Stomach smooth muscle (tissue), 2 donors: Measurements from ENCODE around the gene RFX7.
"Not testable (repeated sequence)": the region's sequence is repeated elsewhere in the genome, so short reads cannot be mapped to it uniquely, and the experiment has no call there.

Source experiments
- H3K27ac ChIP-seq: one replicate; pipeline ENCODE4 v1.7.0; 2013; ENCODE audit warnings: mild to moderate bottlenecking, low read length, inconsistent platforms
- H3K27me3 ChIP-seq, 2 donors: one replicate each; pipeline ENCODE4 v1.7.0; 2013; ENCODE audit warnings: low read length in 2 of 2; ENCODE audit not compliant: insufficient read depth in 2 of 2, control insufficient read depth in 1 of 2
- H3K36me3 ChIP-seq, 2 donors: one replicate each; pipeline ENCODE4 v1.7.0; 2013; ENCODE audit warnings: low read length in 2 of 2; ENCODE audit not compliant: control insufficient read depth in 2 of 2, insufficient read depth in 2 of 2
- H3K4me1 ChIP-seq: one replicate; pipeline ENCODE4 v1.7.0; 2013; ENCODE audit warnings: low read length; ENCODE audit not compliant: control insufficient read depth, insufficient read depth
- H3K4me3 ChIP-seq, 2 donors: one replicate each; pipeline ENCODE4 v1.7.0; 2013; ENCODE audit warnings: low read length in 2 of 2
- H3K9ac ChIP-seq, 2 donors: one replicate each; pipeline ENCODE4 v1.7.0; 2013; ENCODE audit warnings: low read length in 2 of 2, mild to moderate bottlenecking in 1 of 2
- H3K9me3 ChIP-seq, 2 donors: one replicate each; pipeline ENCODE4 v1.7.0; 2013; ENCODE audit warnings: low read length in 2 of 2; ENCODE audit not compliant: control insufficient read depth in 2 of 2
- donor health status: healthy.
- donor health status: Pancreatic carcinoma.

RFX7 gene

DNA sequence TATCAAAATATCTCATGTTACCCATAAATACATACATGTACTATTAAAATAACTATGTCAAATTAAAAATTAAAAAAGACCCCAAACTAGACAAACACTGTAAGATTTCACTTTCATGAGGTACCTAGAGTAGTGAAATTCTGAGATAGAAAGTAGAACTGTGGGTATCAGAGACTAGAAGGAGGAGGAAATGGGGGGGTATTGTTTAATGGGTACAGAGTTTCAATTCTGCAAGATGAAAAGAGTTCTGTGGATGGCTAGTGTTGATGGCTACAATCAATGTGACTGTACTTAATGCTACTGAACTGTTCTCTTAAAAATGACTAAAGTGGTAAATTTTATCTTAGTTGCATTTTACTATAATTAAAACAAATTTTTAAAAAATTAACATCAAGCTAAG lies 36.6 kb downstream of the RFX7 start:
- Histone ChIP-seq H3K9me3 (no peaks in the 10 kb centered on the region), H3K9ac (no peak overlapping the region), H3K36me3 (no peaks in the 10 kb centered on the region), H3K4me1 (peaks cover 4% of the 10 kb centered on the region), H3K27me3 (no peaks in the 10 kb centered on the region), H3K4me3 (no peak overlapping the region), H3K27ac (no peak overlapping the region)

GRCh38 chr15:56205061-56205876 lies 38.4 kb downstream of the RFX7 start:
- Histone ChIP-seq H3K4me3 (no peak overlapping the region), H3K36me3 (no peaks in the 10 kb centered on the region), H3K9ac (no peak overlapping the region), H3K9me3 (no peaks in the 10 kb centered on the region), H3K27ac (no peak overlapping the region), H3K27me3 (no peaks in the 10 kb centered on the region), H3K4me1 (peaks cover 4% of the 10 kb centered on the region)

GRCh38 chr15:56203312-56203922 lies 40.3 kb downstream of the RFX7 start:
- H3K36me3 ChIP-seq, H3K4me1 ChIP-seq, H3K4me3 ChIP-seq, H3K9ac ChIP-seq, H3K27ac ChIP-seq, H3K9me3 ChIP-seq, H3K27me3 ChIP-seq: not testable (repeated sequence)

DNA sequence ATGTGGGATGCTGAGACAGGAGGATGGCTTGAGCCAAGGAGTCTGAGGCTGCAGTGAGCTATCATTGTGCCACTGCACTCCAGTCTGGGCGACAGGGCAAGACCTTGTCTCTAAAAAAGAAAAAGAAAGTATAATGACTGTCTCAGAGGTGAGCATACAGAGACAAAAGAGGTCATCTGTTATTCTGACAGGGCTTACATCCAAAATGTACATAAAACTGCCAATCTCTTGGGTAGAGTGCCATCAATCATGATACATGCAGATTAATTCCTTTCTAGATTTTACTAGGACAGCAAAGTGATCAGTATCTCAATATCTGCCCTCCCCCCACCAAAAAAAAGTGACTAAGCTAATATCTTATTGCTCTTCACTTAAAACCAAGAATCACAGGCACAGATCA lies 41.0 kb downstream of the RFX7 start:
- Histone ChIP-seq H3K36me3 (no peaks in the 10 kb centered on the region), H3K4me1 (no peaks in the 10 kb centered on the region), H3K27ac (no peak overlapping the region), H3K27me3 (no peaks in the 10 kb centered on the region), H3K9me3 (no peaks in the 10 kb centered on the region), H3K9ac (no peak overlapping the region), H3K4me3 (no peak overlapping the region)

DNA sequence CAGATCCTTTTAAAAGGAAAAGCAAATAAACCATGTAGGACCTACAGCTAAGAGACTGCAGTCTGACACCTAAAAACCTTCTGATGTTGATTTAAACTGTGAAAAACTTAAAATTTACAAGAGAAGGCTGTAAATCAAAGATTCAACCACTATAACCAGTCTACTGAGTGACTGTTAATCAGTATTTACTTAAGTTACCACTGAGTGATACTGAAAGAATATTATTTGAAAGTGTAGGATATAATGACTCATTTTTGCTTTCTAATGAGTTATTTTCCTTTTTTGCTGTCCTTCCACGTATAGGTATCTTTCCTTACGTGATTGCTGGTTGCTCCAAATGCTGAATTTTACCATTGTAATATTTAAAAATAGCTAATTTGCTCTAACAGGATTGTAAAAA lies 44.6 kb downstream of the RFX7 start:
- Histone ChIP-seq H3K4me3 (no peak overlapping the region), H3K27ac (no peak overlapping the region), H3K27me3 (no peaks in the 10 kb centered on the region), H3K36me3 (no peaks in the 10 kb centered on the region), H3K9me3 (no peaks in the 10 kb centered on the region), H3K9ac (no peak overlapping the region), H3K4me1 (no peaks in the 10 kb centered on the region)

DNA sequence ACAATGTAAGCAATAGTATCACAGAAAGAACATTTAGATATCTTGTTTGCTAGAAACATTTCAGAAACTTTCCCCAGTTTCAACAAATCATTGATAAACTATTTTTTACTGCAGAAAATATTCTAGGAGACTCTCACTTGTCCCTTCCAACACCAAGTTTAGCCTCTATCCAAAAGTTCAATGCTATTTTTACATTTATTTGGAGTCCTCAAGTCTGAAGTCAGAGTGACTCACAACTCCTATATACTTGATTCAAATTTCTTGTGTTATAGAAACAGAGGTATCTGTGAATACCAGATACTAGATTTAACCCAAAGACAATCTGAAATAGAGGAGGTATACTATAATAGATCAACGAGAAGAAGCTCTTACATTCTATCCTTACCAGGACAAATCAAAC lies 49.6 kb downstream of the RFX7 start:
- Histone ChIP-seq H3K4me1 (no peaks in the 10 kb centered on the region), H3K9ac (no peak overlapping the region), H3K4me3 (no peak overlapping the region), H3K27ac (no peak overlapping the region), H3K9me3 (no peaks in the 10 kb centered on the region), H3K27me3 (no peaks in the 10 kb centered on the region), H3K36me3 (no peaks in the 10 kb centered on the region)

DNA sequence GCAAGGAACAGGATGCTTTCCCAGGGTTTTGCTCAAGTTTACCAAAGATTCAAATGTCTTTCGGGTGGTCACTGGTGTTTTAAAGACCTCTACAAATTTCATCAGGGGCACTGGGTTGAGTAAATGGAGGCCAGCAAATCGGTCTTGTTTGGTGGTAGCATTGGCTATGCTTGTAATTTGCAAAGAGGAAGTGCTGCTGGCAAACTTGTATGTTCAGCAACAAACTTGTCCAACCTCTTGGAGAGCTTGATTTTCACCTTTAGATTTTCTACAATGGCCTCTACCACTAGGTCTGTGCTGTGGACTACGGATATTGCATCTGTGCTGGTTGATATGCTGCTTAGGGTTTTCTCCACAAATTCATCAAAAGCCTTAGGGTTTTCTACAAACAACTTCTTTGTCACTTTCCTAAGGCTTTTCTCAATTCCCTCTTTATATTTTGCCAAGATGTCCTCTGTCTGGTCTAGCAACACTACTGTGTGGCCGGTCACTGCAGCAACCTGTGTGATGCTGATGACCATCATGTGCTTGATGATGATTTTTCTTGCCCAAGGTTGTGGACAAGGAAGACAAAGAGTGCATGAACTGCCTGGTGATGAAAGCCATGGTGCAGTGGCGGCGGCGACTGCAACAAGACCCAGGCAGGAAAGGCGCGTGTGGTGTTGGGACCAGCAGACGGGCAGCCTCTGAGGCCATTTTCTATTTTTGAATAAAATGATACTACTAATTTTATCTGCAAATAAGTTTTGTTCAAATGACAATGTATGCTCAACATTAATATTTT lies 50.8 kb downstream of the RFX7 start:
- Histone ChIP-seq H3K9ac (no peak overlapping the region), H3K4me3 (no peak overlapping the region), H3K27me3 (no peaks in the 10 kb centered on the region), H3K9me3 (no peaks in the 10 kb centered on the region), H3K4me1 (no peaks in the 10 kb centered on the region), H3K36me3 (no peaks in the 10 kb centered on the region), H3K27ac (no peak overlapping the region)

DNA sequence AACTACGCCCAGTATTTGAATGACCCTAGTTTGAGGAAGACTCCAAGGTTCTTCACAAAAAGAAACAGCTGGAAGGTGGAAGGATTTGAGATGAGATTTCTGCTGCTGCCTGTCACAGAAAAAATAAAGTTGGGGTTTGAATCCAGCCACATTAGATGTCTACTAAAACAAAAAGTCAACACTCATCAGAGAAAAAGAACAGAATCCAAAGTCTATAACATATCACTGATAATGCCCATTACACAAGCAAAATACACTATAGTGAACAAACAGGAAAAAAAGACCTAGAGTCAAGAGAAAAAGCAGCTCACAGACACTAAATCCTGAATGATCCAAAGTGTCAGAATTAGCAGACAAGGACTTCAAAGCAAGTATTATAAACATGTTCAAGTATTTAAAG lies 56.0 kb downstream of the RFX7 start:
- no peak overlapping the region for H3K4me3 ChIP-seq
- H3K9me3 ChIP-seq: no peaks in the 10 kb centered on the region
- H3K9ac ChIP-seq: no peak overlapping the region
- H3K27ac ChIP-seq: no peak overlapping the region
- H3K27me3 ChIP-seq: no peaks in the 10 kb centered on the region
- no peaks in the 10 kb centered on the region for H3K4me1 ChIP-seq
- H3K36me3 ChIP-seq: no peaks in the 10 kb centered on the region

DNA sequence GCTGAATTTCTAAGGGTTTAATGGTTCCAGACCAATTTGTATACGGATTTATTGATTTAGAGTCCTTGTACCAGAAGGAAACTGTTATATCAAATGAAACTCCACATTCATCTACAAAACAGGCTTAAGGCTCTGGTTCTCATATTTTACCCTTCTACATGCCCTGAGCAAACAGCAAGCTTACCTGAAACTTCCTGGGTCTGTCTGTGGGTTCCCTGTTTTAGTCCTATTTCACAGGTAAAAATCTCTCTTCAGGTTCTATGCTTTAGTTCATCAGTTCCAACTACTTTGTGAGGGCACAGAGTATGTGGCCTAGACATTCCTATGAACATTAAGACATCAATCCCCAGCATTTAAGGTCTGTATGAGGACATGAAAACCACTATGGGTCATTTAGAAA lies 57.7 kb downstream of the RFX7 start:
- no peak overlapping the region for H3K4me3 ChIP-seq
- H3K9me3 ChIP-seq: no peaks in the 10 kb centered on the region
- no peak overlapping the region for H3K9ac ChIP-seq
- H3K27ac ChIP-seq: no peak overlapping the region
- no peaks in the 10 kb centered on the region for H3K36me3 ChIP-seq
- H3K4me1 ChIP-seq: no peaks in the 10 kb centered on the region
- no peaks in the 10 kb centered on the region for H3K27me3 ChIP-seq

- Histone ChIP-seq H3K27ac (no peak overlapping the region), H3K36me3 (no peaks in the 10 kb centered on the region), H3K4me1 (no peaks in the 10 kb centered on the region), H3K4me3 (no peak overlapping the region), H3K9ac (no peak overlapping the region), H3K27me3 (no peaks in the 10 kb centered on the region), H3K9me3 (no peaks in the 10 kb centered on the region)
These were observed 59.2 kb downstream of the RFX7 start for GRCh38 chr15:56184516-56184915.

GRCh38 chr15:56180851-56181250 lies 62.8 kb downstream of the RFX7 start:
- no peak overlapping the region for H3K9ac ChIP-seq
- H3K27me3 ChIP-seq: no peaks in the 10 kb centered on the region
- no peak overlapping the region for H3K4me3 ChIP-seq
- H3K9me3 ChIP-seq: no peaks in the 10 kb centered on the region
- no peaks in the 10 kb centered on the region for H3K36me3 ChIP-seq
- H3K4me1 ChIP-seq: no peaks in the 10 kb centered on the region
- no peak overlapping the region for H3K27ac ChIP-seq
